K562 (cell line): ENCODE data around the gene STXBP5L. TPM values are rescaled to one million over a fixed set of nuclear protein-coding genes. Genes with fewer than 3 reads are reported as not detected.

Experiments used
- ATAC-seq: fragments of 200-7000 bp; cut with Tn5 transposase; 3 replicates; pipeline ENCODE4 v1.9.1; 2020; ENCODE audit warnings: moderate library complexity
- BruUV-seq: library from RNA; stranded (reverse); fragments of 400-500 nt; replicated peaks from 2 replicates; lab custom pipeline; 2021; lab: Mats Ljungman, UMichigan
- CTCF ChIA-PET: fragments of 300-600 bp; formaldehyde crosslinking; extraction: SDS; loops from one replicate; lab custom pipeline; 2021; ENCODE audit warnings: low intra/inter-chr PET ratio; lab: Yijun Ruan, JAX
- POLR2A ChIA-PET: fragments of 300-600, 350-650 bp; sonication (Branson Sonifier 250); formaldehyde crosslinking; extraction: SDS; loops from one replicate; lab custom pipeline; 2021; ENCODE audit warnings: antibody characterized with exemption, inconsistent platforms; lab: Yijun Ruan, JAX
- DNase-seq, 4 experiments: peaks; one replicate each; pipeline versions ENCODE4 v3.0.0 to v3.0.0-alpha.2; 2011 to 2018; ENCODE audit warnings: low spot score in 3 of 4, mixed read lengths in 3 of 4; ENCODE audit errors: extremely low read depth in 1 of 4
- FAIRE-seq: peaks from 2 replicates; lab custom pipeline; 2011; peaks lifted over from hg19 to GRCh38; lab: Jason Lieb, UNC
- H2AFZ ChIP-seq: 2 replicates; pipeline ENCODE4 v1.6.0; 2011; ENCODE audit warnings: low read depth, low read length, control low read depth, inconsistent platforms
- H3K27ac ChIP-seq: fragments of 200-600 bp; 3 replicates; pipeline ENCODE4 v1.8.0; 2011; ENCODE audit warnings: low read depth, mild to moderate bottlenecking, control low read depth, inconsistent platforms, low read length, moderate library complexity, mixed read lengths; ENCODE audit errors: extremely low read depth
- H3K27me3 ChIP-seq, 2 experiments: fragments of 300-600 bp in 1 of 2; 2 replicates in 1 of 2; 3 replicates in 1 of 2; pipeline versions ENCODE4 v1.6.0 to v1.8.0; 2011; ENCODE audit warnings: inconsistent platforms in 2 of 2, low read length in 2 of 2, mild to moderate bottlenecking in 1 of 2, mixed read lengths in 1 of 2, moderate library complexity in 1 of 2; ENCODE audit not compliant: control insufficient read depth in 2 of 2, insufficient read depth in 2 of 2
- H3K36me3 ChIP-seq: fragments of 300-600 bp; 3 replicates; pipeline ENCODE4 v1.8.0; 2011; ENCODE audit warnings: mild to moderate bottlenecking, low read length, inconsistent platforms; ENCODE audit not compliant: control insufficient read depth, insufficient read depth
- H3K4me1 ChIP-seq, 2 experiments: fragments of 200-600 bp in 1 of 2; replicated peaks in 1 of 2; 2 replicates in 1 of 2; 3 replicates in 1 of 2; pipeline versions ENCODE4 v1.5.1 to v1.8.0; 2011; ENCODE audit warnings: inconsistent platforms in 2 of 2, low read length in 2 of 2, mild to moderate bottlenecking in 1 of 2, mixed read lengths in 1 of 2, moderate library complexity in 1 of 2; ENCODE audit not compliant: control insufficient read depth in 2 of 2, insufficient read depth in 2 of 2
- H3K4me2 ChIP-seq: 2 replicates; pipeline ENCODE4 v1.6.1; 2011; ENCODE audit warnings: low read length, control low read depth, inconsistent platforms, mixed read lengths; ENCODE audit not compliant: insufficient read depth
- H3K4me3 ChIP-seq: fragments of 200-600 bp; sonication (generic), shearing (Covaris generic); 2 replicates; pipeline ENCODE4 v1.5.1; 2016; ENCODE audit warnings: control low read depth, inconsistent platforms
- H3K79me2 ChIP-seq: fragments of 200-600 bp; 3 replicates; pipeline ENCODE4 v1.8.0; 2011; ENCODE audit warnings: low read length, inconsistent platforms; ENCODE audit not compliant: control insufficient read depth, insufficient read depth
- H3K9ac ChIP-seq, 2 experiments: 2 replicates each; pipeline versions ENCODE4 v1.6.0 to v1.6.1; 2011; ENCODE audit warnings: low read depth in 2 of 2, low read length in 2 of 2, control low read depth in 1 of 2, inconsistent platforms in 1 of 2, mild to moderate bottlenecking in 1 of 2, mixed read lengths in 1 of 2; ENCODE audit not compliant: insufficient read depth in 1 of 2
- H3K9me1 ChIP-seq: one replicate; pipeline ENCODE4 v1.6.0; 2011; ENCODE audit warnings: inconsistent platforms, mild to moderate bottlenecking, low read length, moderate library complexity; ENCODE audit not compliant: control insufficient read depth, insufficient read depth
- H3K9me3 ChIP-seq: replicated peaks from 2 replicates; pipeline ENCODE4 v1.5.1; 2011; ENCODE audit warnings: low read depth, low read length, inconsistent platforms; ENCODE audit not compliant: control insufficient read depth, insufficient read depth
- H4K20me1 ChIP-seq: replicated peaks from 2 replicates; pipeline ENCODE4 v1.6.1; 2011; ENCODE audit warnings: low read length, inconsistent platforms, mixed read lengths; ENCODE audit not compliant: control insufficient read depth, insufficient read depth
- CEBPZ ChIP-seq: fragments of 150-350 bp; IDR thresholded peaks from 2 replicates; pipeline ENCODE4 v1.6.1; 2014; ENCODE audit warnings: low read depth, mild to moderate bottlenecking, low read length, borderline replicate concordance
- CTCF ChIP-seq, 3 experiments: IDR thresholded peaks in 2 of 3; conservative IDR thresholded peaks in 1 of 3; 2 replicates each; pipeline ENCODE4 v1.5.1; 2011 to 2012; ENCODE audit warnings: low read length in 3 of 3, mild to moderate bottlenecking in 3 of 3, control low read depth in 2 of 3, improper control_type of control experiment in 1 of 3, inconsistent platforms in 1 of 3, low read depth in 1 of 3, mixed read lengths in 1 of 3, moderate library complexity in 1 of 3; ENCODE audit not compliant: insufficient read depth in 2 of 3
- FOXO4 ChIP-seq: fragments of 450-650 bp; formaldehyde crosslinking; IDR thresholded peaks from 2 replicates; pipeline ENCODE4 v1.4.0; 2020; ENCODE audit warnings: mild to moderate bottlenecking, moderate library complexity
- GTF3C2 ChIP-seq: IDR thresholded peaks from 3 replicates; pipeline ENCODE4 v1.6.1; 2011; ENCODE audit warnings: borderline replicate concordance, mild to moderate bottlenecking, moderate library complexity; ENCODE audit not compliant: insufficient read length; ENCODE audit errors: extremely low read depth
- JUNB ChIP-seq: fragments of 450-650 bp; formaldehyde crosslinking; conservative IDR thresholded peaks from 2 replicates; pipeline ENCODE4 v1.4.0; 2020; ENCODE audit warnings: mild to moderate bottlenecking
- RBFOX2 ChIP-seq: fragments of 200-400 bp; formaldehyde crosslinking; IDR thresholded peaks from 2 replicates; pipeline ENCODE4 v1.6.1; 2017; ENCODE audit warnings: low read depth, mild to moderate bottlenecking, low read length, moderate library complexity
- STAT5A ChIP-seq: IDR thresholded peaks from 2 replicates; pipeline ENCODE4 v1.6.1; 2012; ENCODE audit warnings: low read length, inconsistent platforms, borderline replicate concordance
- ZNF740 ChIP-seq, 3 experiments: fragments of 200-800 bp in 1 of 3; sonication (Bioruptor generic) in 1 of 3; sonication (generic) in 1 of 3; formaldehyde crosslinking in 1 of 3; IDR thresholded peaks; 2 replicates each; pipeline versions ENCODE4 v1.6.1 to v1.8.0; 2016 to 2022; ENCODE audit warnings: mild to moderate bottlenecking in 2 of 3, missing compliant biosample characterization in 2 of 3, missing genetic modification characterization in 2 of 3, missing genetic modification reagents in 1 of 3
- WGBS: fragments of 100-300 bp; shearing (Covaris generic); methylation state at CpG from one replicate; pipeline ENCODE4 v1.1.6; 2016; ENCODE audit warnings: low coverage, mixed read lengths; ENCODE audit not compliant: insufficient coverage; ENCODE audit errors: missing lambda C conversion rate; 5-methylcytosine and 5-hydroxymethylcytosine counted together
- in situ Hi-C: fragments of 300-500 bp; cut with MboI; formaldehyde crosslinking; loops from 4 replicates; pipeline ENCODE4 v1.15.0; 2018; ENCODE audit warnings: inconsistent platforms, mixed read lengths
- intact Hi-C: fragments of 100-400 bp; cut with micrococcal nuclease; formaldehyde crosslinking; loops from 2 replicates; pipeline ENCODE4 v1.14.2; 2022
- polyA plus RNA-seq, 8 experiments: library from polyadenylated mRNA; depleted of rRNA in 4 of 8; stranded (reverse) in 5 of 8; unstranded in 3 of 8; fragments of >200 nt; fragmentation: Nextera tagmentation in 2 of 8; fragmentation: Illumina TruSeq in 1 of 8; extraction: Ambion mirVana in 2 of 8; extraction: Trizol in 1 of 8; gene quantifications; 2 replicates each; pipeline versions ENCODE4 v1.2.1 to v1.2.3, GENCODE V29; 2011 to 2014; ENCODE audit warnings: inconsistent platforms in 1 of 8, missing spikeins in 1 of 8
- total RNA-seq, 7 experiments: library from RNA; depleted of rRNA in 6 of 7; stranded (reverse); fragments of >200 nt in 6 of 7; fragmentation: Illumina TruSeq in 2 of 7; extraction: Trizol in 2 of 7; gene quantifications; 2 replicates each; pipeline versions ENCODE4 v1.2.1 to v1.2.3, GENCODE V29; 2011 to 2021; ENCODE audit warnings: low replicate concordance in 1 of 7

STXBP5L gene
- total and polyA plus RNA-seq, 9 of the 15 experiments (the other 6 are each of a cell fraction or from before 2014, with no cell fraction given) = 0.03 to 0.04 (median 0.03) TPM; not detected in 6

GRCh38 chr3:120931593-120931992 is 23.6 kb downstream of the STXBP5L start (continued):
- TF ChIP-seq FOXO4 (CRISPR knock-in tag) = no peak

GRCh38 chr3:120956143-120956542 is 48.1 kb downstream of the STXBP5L start:
- intact Hi-C loops = no loop called here
- TF ChIP-seq CEBPZ (no peak), CTCF (IDR thresholded peaks at IDR 0.05 in 2 of 3, conservative IDR thresholded peaks at IDR 0.05 in 1 of 3; ENCODE audit: insufficient read depth in 2 of 3, low read depth in 1 of 3, low read length in 3 of 3) (no peak), ZNF740 (CRISPR knock-in tag; IDR thresholded peaks at IDR 0.05) (no peak), ZNF740 (tag; IDR thresholded peaks at IDR 0.05) (no peak), RBFOX2 (no peak), JUNB (CRISPR knock-in tag) (no peak), GTF3C2 (no peak), STAT5A (no peak)

More at GRCh38 chr3:120956143-120956542, 48.1 kb downstream of the STXBP5L start:
- DNase-seq (no peak), FAIRE-seq (no peak), ATAC-seq (no peak)
- Histone ChIP-seq H3K27me3 (no peaks in the 10 kb centered on the region), H3K4me2 (no peak overlapping the region), H3K9me3 (no peaks in the 10 kb centered on the region), H3K27ac (no peak overlapping the region), H2AFZ (no peak overlapping the region), H3K4me3 (no peak overlapping the region), H3K9me1 (no peaks in the 10 kb centered on the region), H3K36me3 (no peaks in the 10 kb centered on the region), H3K9ac (no peak overlapping the region), H3K79me2 (no peaks in the 10 kb centered on the region), H4K20me1 (no peaks in the 10 kb centered on the region), H3K4me1 (no peaks in the 10 kb centered on the region)
- BruUV-seq = no TSS peak
- in situ Hi-C loops = no loop called here
- POLR2A ChIA-PET = no interaction called here
- CTCF ChIA-PET = no interaction called here
- 0% methylated on average over 3 of the region's 3 CpGs for WGBS
